ENCODE measurements around the gene PTK6.
"Not testable (repeated sequence)": the region's sequence is repeated elsewhere in the genome, so short reads cannot be mapped to it uniquely, and the experiment has no call there.

PTK6 gene

GRCh38 chr20:63563225-63563935 is 26.2 kb upstream of the PTK6 start:
- TF ChIP-seq CTCF (IDR thresholded peaks at IDR 0.05; ENCODE audit: low read depth, low read length), result no peak
- no peak for DNase-seq (ENCODE audit: extremely low read depth, low read depth)

DNA sequence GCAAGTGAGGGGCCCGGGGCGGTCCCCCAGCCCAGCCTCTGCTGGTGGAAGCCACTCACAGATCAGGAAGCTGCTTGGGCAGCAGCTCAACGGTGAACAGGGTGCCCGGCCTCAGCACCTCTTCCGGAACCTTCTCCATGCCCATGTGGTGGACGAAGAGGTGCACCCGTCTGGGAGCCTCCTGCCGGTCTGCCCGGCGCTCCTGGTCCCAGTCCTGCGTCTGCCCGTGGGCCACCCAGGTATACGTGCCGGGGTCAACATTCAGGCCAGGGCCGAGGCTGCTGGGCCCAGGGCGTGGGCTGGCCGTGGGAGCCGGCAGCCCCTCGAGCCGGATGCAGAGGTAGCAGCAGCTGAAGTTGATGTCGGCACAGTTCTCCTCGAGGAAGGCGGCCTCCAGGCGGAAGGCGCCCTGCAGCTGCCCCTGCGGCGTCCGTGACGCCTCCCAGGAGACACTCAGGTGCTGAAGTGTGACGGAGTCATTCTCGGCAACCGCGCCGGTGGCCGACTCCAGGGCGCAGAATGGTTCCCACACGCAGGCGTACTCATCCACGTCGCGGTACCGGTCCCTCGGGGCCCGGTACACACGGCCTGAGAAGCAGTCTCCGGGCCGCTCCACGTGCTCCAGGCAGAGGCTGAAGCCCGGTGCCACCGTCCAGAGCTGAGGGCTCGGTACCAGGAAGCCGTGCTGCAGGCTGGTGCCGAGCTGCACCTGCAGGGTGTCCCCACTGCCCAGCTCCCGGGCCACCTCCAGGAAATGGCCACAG is 25.5 kb upstream of the PTK6 start:
- no peak for TF ChIP-seq CTCF (IDR thresholded peaks at IDR 0.05; ENCODE audit: low read depth, low read length)
- DNase-seq (ENCODE audit: extremely low read depth, low read depth), result no peak

- TF ChIP-seq CTCF (IDR thresholded peaks at IDR 0.05; ENCODE audit: low read depth, low read length), result no peak
- no peak for DNase-seq (ENCODE audit: extremely low read depth, low read depth)
Observed at GRCh38 chr20:63561624-63562396, 24.6 kb upstream of the PTK6 start.

GRCh38 chr20:63560856-63561609 is 23.9 kb upstream of the PTK6 start:
- TF ChIP-seq CTCF (IDR thresholded peaks at IDR 0.05; ENCODE audit: low read depth, low read length), result no peak
- no peak for DNase-seq (ENCODE audit: extremely low read depth, low read depth)

- TF ChIP-seq CTCF (IDR thresholded peaks at IDR 0.05; ENCODE audit: low read depth, low read length), result no peak
- no peak for DNase-seq (ENCODE audit: extremely low read depth, low read depth)
Observed at GRCh38 chr20:63560333-63560805, 23.2 kb upstream of the PTK6 start.

GRCh38 chr20:63559485-63560332 is 22.5 kb upstream of the PTK6 start:
- not testable (repeated sequence) for DNase-seq (ENCODE audit: extremely low read depth, low read depth)

Data from AG09319 (cell line).